MCF 10A (cell line): ENCODE measurements around the gene ZSWIM8. TPM values are rescaled to one million over a fixed set of nuclear protein-coding genes. Genes with fewer than 3 reads are reported as not detected.
"Not testable (repeated sequence)": the region's sequence is repeated elsewhere in the genome, so short reads cannot be mapped to it uniquely, and the experiment has no call there.

ENCODE experiments used
- BruUV-seq: library from RNA; stranded (reverse); fragments of 400-500 nt; replicated peaks from 2 replicates; lab custom pipeline; 2021; lab: Mats Ljungman, UMichigan
- CTCF ChIA-PET: fragments of 300-600 bp; sonication (Branson Sonifier 250); formaldehyde crosslinking; extraction: SDS; loops from one replicate; lab custom pipeline; 2021; ENCODE audit warnings: antibody characterized with exemption, inconsistent platforms; lab: Yijun Ruan, JAX
- POLR2A ChIA-PET: fragments of 300-600, 350-650 bp; sonication (Branson Sonifier 250); formaldehyde crosslinking; extraction: SDS; loops from one replicate; lab custom pipeline; 2020; ENCODE audit warnings: antibody characterized with exemption, inconsistent platforms; lab: Yijun Ruan, JAX
- DNase-seq: peaks from one replicate; pipeline ENCODE4 v3.0.0-alpha.2; 2018; ENCODE audit not compliant: unreplicated experiment
- H3K27ac Mint-ChIP-seq: one replicate; pipeline ENCODE4 v1.8.0; 2022; ENCODE audit warnings: mild to moderate bottlenecking, low read depth, mixed read lengths; ENCODE audit not compliant: unreplicated experiment
- H3K27me3 Mint-ChIP-seq: one replicate; pipeline ENCODE4 v1.8.0; 2022; ENCODE audit warnings: mixed read lengths; ENCODE audit not compliant: insufficient read depth, unreplicated experiment
- H3K36me3 Mint-ChIP-seq: one replicate; pipeline ENCODE4 v1.8.0; 2022; ENCODE audit warnings: mild to moderate bottlenecking, moderate library complexity, mixed read lengths; ENCODE audit not compliant: insufficient read depth, unreplicated experiment
- H3K4me1 Mint-ChIP-seq: one replicate; pipeline ENCODE4 v1.8.0; 2022; ENCODE audit warnings: mixed read lengths; ENCODE audit not compliant: insufficient read depth, unreplicated experiment
- H3K4me3 Mint-ChIP-seq: one replicate; pipeline ENCODE4 v1.8.0; 2022; ENCODE audit warnings: mild to moderate bottlenecking, moderate library complexity, mixed read lengths; ENCODE audit not compliant: unreplicated experiment
- H3K9me3 Mint-ChIP-seq: one replicate; pipeline ENCODE4 v1.8.0; 2022; ENCODE audit warnings: mixed read lengths; ENCODE audit not compliant: unreplicated experiment
- CTCF ChIP-seq: fragments of 200-600 bp; IDR thresholded peaks from one replicate; pipeline ENCODE4 v1.8.0; 2022; ENCODE audit warnings: antibody characterized with exemption, mild to moderate bottlenecking; ENCODE audit not compliant: unreplicated experiment
- intact Hi-C: fragments of 100-400 bp; cut with micrococcal nuclease; formaldehyde crosslinking; loops from 2 replicates; pipeline ENCODE4 v1.14.1; 2022
- total RNA-seq: library from RNA; stranded (reverse); gene quantifications from 2 replicates; pipeline ENCODE4 v1.2.3, GENCODE V29; 2022

Gene ZSWIM8
- total RNA-seq, 1 experiment from 2014 or later: 84.2 TPM

GRCh38 chr10:73791871-73792400 lies 6.5 kb downstream of the ZSWIM8 start:
- H3K27me3 Mint-ChIP-seq: no peaks in the 10 kb centered on the region
- H3K4me1 Mint-ChIP-seq: no peaks in the 10 kb centered on the region
- CTCF ChIA-PET: no interaction called here
- H3K4me3 Mint-ChIP-seq: no peak overlapping the region
- TF ChIP-seq CTCF: no peak
- H3K36me3 Mint-ChIP-seq: peaks cover 70% of the 10 kb centered on the region
- POLR2A ChIA-PET: interaction anchor here (2.4 kb wide), 1 partner anchor 18 kb away, joined by 5 read pairs; no protein-coding TSS in a partner anchor
- BruUV-seq: no TSS peak
- intact Hi-C loops: no loop called here
- no peaks in the 10 kb centered on the region for H3K9me3 Mint-ChIP-seq
- DNase-seq: no peak
- H3K27ac Mint-ChIP-seq: no peak overlapping the region

GRCh38 chr10:73793456-73793855 lies 8.1 kb downstream of the ZSWIM8 start:
- ChIA-PET CTCF (no interaction called here), POLR2A (interaction anchor here (1.1 to 2.4 kb wide), 3 partner anchors 10 to 16 kb away, joined by 3 to 5 read pairs (median 3); no protein-coding TSS in a partner anchor)
- Mint-ChIP-seq H3K9me3 (no peaks in the 10 kb centered on the region), H3K36me3 (peaks cover 83% of the 10 kb centered on the region), H3K4me1 (no peaks in the 10 kb centered on the region), H3K4me3 (no peak overlapping the region), H3K27ac (no peak overlapping the region), H3K27me3 (no peaks in the 10 kb centered on the region)
- intact Hi-C loops: no loop called here
- BruUV-seq: no TSS peak
- no peak for DNase-seq
- TF ChIP-seq CTCF: no peak

- H3K4me3 Mint-ChIP-seq, intact Hi-C loops, BruUV-seq, DNase-seq, H3K4me1 Mint-ChIP-seq, H3K9me3 Mint-ChIP-seq, H3K27me3 Mint-ChIP-seq: not testable (repeated sequence)
- Mint-ChIP-seq H3K36me3 (peaks cover 88% of the 10 kb centered on the region), H3K27ac (peak overlapping the region; percentile 31)
- CTCF ChIA-PET: interaction anchor here (0.8 to 1.5 kb wide), 2 partner anchors 62 to 85 kb away, joined by 3 read pairs; no protein-coding TSS in a partner anchor
- POLR2A ChIA-PET: interaction anchor here (0.6 to 2.3 kb wide), 4 partner anchors 9 to 15 kb away, joined by 3 to 4 read pairs (median 4); no protein-coding TSS in a partner anchor
These were observed 10.1 kb downstream of the ZSWIM8 start for GRCh38 chr10:73795491-73795890.

- intact Hi-C loops, H3K27ac Mint-ChIP-seq, H3K4me3 Mint-ChIP-seq, H3K4me1 Mint-ChIP-seq, H3K27me3 Mint-ChIP-seq, H3K9me3 Mint-ChIP-seq, BruUV-seq, DNase-seq: not testable (repeated sequence)
- CTCF ChIA-PET: interaction anchor here (1.5 kb wide), 1 partner anchor 84 kb away, joined by 3 read pairs; no protein-coding TSS in a partner anchor
- POLR2A ChIA-PET: interaction anchor here (0.7 to 2.3 kb wide), 3 partner anchors 10 to 14 kb away, joined by 3 to 4 read pairs (median 4); no protein-coding TSS in a partner anchor
- H3K36me3 Mint-ChIP-seq: peaks cover 88% of the 10 kb centered on the region
These were observed 10.6 kb downstream of the ZSWIM8 start for GRCh38 chr10:73796035-73796434.

- no peak overlapping the region for H3K27ac Mint-ChIP-seq
- no peaks in the 10 kb centered on the region for H3K27me3 Mint-ChIP-seq
- BruUV-seq: no TSS peak
- ChIA-PET POLR2A (interaction anchor here (2.3 to 2.5 kb wide), 2 partner anchors 9 to 10 kb away, joined by 4 to 7 read pairs; no protein-coding TSS in a partner anchor), CTCF (no interaction called here)
- H3K4me3 Mint-ChIP-seq: no peak overlapping the region
- intact Hi-C loops: no loop called here
- no peak for DNase-seq
- no peaks in the 10 kb centered on the region for H3K4me1 Mint-ChIP-seq
- H3K36me3 Mint-ChIP-seq: peaks cover 85% of the 10 kb centered on the region
- H3K9me3 Mint-ChIP-seq: no peaks in the 10 kb centered on the region
- no peak for TF ChIP-seq CTCF
These were observed 11.4 kb downstream of the ZSWIM8 start for GRCh38 chr10:73796766-73797165.
